Ammon's horn (tissue), 1 donor: ENCODE results near the gene EPPIN.
"Not testable (repeated sequence)": the region's sequence is repeated elsewhere in the genome, so short reads cannot be mapped to it uniquely, and the experiment has no call there.

Experiments
- DNase-seq: peaks from one replicate; pipeline ENCODE4 v3.0.0-alpha.2; 2016; ENCODE audit warnings: low spot score

EPPIN gene

GRCh38 chr20:45547206-45547770, at the start of gene EPPIN:
Gene EPPIN, minus strand, starts transcription at chr20:45547401. Its CDS starts 44 bp downstream, at chr20:45547357.
- DNase-seq = no peak

- no peak for DNase-seq
These were observed 48.0 kb upstream of the EPPIN start for GRCh38 chr20:45595235-45595634.

GRCh38 chr20:45593498-45593897, 46.3 kb upstream of the EPPIN start:
- no peak for DNase-seq

GRCh38 chr20:45592574-45593189, 45.5 kb upstream of the EPPIN start:
- DNase-seq = peak; percentile 9

- DNase-seq = no peak
These were observed 42.5 kb upstream of the EPPIN start for GRCh38 chr20:45589725-45590124.

GRCh38 chr20:45588800-45589199, 41.6 kb upstream of the EPPIN start:
- DNase-seq = no peak

- DNase-seq = not testable (repeated sequence)
These were observed 38.8 kb upstream of the EPPIN start for GRCh38 chr20:45585986-45586385.

- not testable (repeated sequence) for DNase-seq
These were observed 37.1 kb upstream of the EPPIN start for GRCh38 chr20:45584294-45584693.

- DNase-seq = no peak
These were observed 36.3 kb upstream of the EPPIN start for GRCh38 chr20:45583502-45583901.

GRCh38 chr20:45581702-45582101, 34.5 kb upstream of the EPPIN start:
- DNase-seq = no peak

- no peak for DNase-seq
These were observed 32.0 kb upstream of the EPPIN start, which contains the start of gene WFDC8 for GRCh38 chr20:45579184-45579583. Gene WFDC8, minus strand, starts transcription at chr20:45579284. Its CDS starts 37 bp downstream, at chr20:45579247.

- no peak for DNase-seq
These were observed 31.0 kb upstream of the EPPIN start for GRCh38 chr20:45578231-45578630.

- no peak for DNase-seq
These were observed 29.8 kb upstream of the EPPIN start for GRCh38 chr20:45576995-45577394.

- no peak for DNase-seq
These were observed 28.7 kb upstream of the EPPIN start for GRCh38 chr20:45575931-45576330.

GRCh38 chr20:45569650-45570049, 22.4 kb upstream of the EPPIN start:
- DNase-seq = not testable (repeated sequence)

GRCh38 chr20:45564760-45565276, 17.6 kb upstream of the EPPIN start:
- no peak for DNase-seq

GRCh38 chr20:45555198-45555597, 8.0 kb upstream of the EPPIN start:
- no peak for DNase-seq

GRCh38 chr20:45552456-45552855, 5.3 kb upstream of the EPPIN start:
- no peak for DNase-seq

GRCh38 chr20:45550765-45551164, 3.6 kb upstream of the EPPIN start:
- no peak for DNase-seq

GRCh38 chr20:45548410-45548809, 1.2 kb upstream of the EPPIN start:
- DNase-seq = no peak

GRCh38 chr20:45545754-45546453, 1.3 kb downstream of the EPPIN start:
- DNase-seq = peak; percentile 32

- no peak for DNase-seq
These were observed 1.9 kb downstream of the EPPIN start for GRCh38 chr20:45545351-45545750.

GRCh38 chr20:45539382-45539781, 7.8 kb downstream of the EPPIN start, which contains the start of gene WFDC6:
Gene WFDC6, minus strand, starts transcription at chr20:45539482. Its CDS starts 75 bp downstream, at chr20:45539407.
- no peak for DNase-seq
